Esophagus mucosa (tissue), 1 donor: ENCODE measurements around the gene CEP41. TPM values are rescaled to one million over a fixed set of nuclear protein-coding genes. Genes with fewer than 3 reads are reported as not detected.

ENCODE experiments used
- ATAC-seq: fragments of 200-7000 bp; cut with Tn5 transposase; one replicate; pipeline ENCODE4 v1.9.1; 2020
- total RNA-seq: library from RNA; stranded (reverse); gene quantifications from one replicate; pipeline ENCODE4 v1.2.4, GENCODE V29; 2023
- donor health status: DM: yes; HTN: yes; CAD: no.

The CEP41 gene
- total RNA-seq, 1 donor from 2014 or later = 4.8 TPM

DNA sequence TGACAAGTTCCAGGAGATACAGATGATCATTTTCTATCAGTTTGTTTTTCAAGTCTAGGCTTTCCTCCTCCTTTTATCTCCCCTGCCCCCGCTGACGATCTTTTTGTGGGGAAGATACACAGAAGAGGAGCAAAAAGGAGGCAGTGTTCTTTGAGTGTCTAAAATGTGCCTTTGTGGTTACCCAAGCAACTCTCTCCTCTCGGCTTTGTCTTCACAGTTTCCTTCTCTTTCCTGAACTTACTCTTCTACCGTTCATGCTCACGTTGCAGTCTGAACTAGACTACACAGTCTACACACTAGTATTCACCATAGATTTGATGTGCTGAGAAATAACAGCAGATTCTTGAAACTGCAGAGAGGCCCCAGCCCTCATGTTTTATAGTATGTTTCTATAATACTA, 23.6 kb downstream of the CEP41 start:
- ATAC-seq = no peak

DNA sequence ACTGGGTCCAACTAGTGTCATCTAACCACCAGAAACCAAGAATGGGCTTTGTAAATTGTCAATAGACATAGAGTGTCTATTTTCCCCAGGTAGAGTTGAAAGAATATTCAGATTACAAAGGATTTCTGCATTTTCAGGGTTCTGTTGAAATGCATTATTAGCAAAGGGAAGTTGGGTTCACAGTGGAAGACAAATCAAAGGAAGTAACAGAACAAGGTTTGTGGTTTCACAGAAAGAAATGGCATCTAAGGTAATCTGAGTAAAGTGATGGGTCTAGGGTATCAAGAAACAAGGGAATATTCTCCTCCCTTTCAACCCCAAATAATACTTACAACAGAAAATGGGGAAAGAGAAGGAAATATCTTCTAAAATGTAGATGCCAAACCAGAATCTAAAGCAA, 25.8 kb downstream of the CEP41 start:
- ATAC-seq = no peak

DNA sequence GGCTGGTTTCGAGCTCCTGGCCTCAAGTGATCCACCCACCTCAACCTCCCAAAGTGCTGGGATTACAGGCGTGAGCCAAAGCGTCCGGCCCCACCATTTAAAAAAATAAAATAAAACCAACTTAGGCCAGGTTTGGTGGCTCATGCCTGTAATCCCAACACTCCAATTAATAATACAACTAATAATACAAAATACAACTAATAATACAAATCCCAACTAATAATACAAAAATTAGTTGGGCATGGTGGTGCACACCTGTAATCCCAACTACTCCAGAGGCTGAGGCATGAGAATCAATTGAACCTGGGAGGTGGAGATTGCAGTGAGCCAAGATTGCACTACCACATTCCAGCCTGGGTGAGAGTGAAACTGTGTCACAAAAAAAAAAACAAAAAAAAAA, 27.6 kb downstream of the CEP41 start:
- ATAC-seq = no peak

DNA sequence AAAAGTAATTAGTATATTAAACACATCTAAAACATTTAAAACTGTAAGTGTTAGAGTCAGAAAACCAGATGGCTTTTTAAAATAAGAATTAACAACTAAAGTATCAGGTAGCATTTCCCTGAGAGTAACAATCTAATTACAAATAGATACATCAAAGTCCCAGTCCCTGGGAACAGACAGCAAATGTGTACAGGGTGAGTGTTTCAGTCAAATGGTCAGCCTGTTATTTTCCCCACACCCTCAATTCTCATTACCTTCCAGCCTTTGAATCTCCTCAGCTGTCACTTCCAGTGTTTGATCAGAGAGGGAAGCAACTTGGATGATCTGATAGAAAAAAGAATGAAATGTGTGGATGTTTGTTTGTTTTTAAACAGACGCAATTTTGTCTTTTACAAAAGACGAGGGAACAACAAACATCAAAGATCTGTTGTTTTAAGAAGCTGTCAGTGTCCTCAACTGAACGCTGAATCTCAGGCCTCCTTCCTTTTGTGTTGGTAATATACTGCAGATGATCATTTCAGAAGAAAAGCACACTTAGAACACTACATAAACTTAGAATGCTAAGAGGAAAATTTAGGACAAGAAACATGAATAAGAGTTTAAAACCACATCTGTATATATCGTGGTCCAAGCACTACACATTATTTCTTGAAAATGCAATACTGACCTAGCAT, 29.8 kb downstream of the CEP41 start:
- no peak for ATAC-seq

DNA sequence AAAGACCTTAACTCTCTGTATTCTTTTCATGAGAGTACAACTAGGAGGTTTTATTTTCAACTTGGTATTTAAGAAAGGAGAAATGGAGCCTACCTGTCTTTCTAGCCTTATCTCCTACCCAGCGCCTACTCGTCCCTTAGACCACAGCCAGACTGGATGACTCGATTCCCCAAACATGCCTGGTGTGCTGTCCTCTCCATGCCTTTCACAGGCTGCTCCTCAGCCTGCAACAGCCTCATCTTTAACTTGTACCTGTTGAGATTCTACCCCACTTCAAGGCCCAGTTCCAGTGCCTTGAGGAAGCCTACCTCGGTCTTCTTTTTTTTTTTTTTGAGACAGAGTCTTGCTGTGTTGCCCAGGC, 31.1 kb downstream of the CEP41 start:
- no peak for ATAC-seq

DNA sequence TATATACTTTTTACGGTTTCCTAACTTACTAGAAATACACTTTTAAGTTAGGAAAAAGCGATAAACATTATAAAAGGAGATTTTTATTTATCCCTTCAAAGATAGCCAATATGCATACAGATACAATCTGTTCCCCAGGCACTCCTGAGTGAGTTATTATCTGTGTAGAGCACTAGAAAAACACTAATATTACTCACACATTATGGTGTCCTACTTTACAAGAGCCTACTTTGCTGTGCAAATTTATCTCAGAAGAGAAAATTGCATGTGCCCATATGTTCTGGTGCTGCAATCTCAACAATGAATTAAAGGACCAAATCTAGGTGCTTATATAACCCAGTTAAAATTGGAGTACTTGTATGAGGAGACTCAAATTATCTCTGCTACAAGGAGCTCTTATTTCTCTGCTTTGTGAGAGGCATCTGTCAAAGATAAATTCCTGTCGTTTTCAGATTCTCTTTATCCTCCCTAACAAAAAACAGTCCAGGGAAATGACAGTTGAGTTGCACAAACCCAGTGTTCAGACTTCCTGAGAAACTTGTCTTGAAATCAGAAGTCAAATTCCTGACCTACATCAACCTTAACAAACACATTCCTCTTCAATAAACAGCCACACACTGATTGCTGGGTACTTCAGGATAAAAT, 31.6 kb downstream of the CEP41 start:
- ATAC-seq = no peak

DNA sequence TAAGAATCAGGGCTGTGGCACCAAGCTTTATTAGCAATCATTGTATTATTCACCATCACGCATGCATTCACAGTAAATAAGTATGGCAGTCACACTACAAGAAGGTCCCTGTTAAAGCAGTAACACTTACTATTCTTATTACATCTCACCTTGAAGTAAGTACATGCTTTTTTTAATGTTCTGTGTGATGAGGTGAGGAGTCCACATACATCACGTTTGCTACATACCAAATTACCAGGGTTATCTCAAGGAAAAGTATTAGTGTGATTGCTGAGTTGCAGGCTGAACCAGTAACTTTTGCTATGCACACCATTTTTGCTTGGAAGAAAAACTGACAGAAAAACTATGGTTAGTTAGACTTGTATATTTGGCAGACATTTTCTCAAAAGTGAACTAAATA, 35.8 kb downstream of the CEP41 start:
- ATAC-seq = no peak

DNA sequence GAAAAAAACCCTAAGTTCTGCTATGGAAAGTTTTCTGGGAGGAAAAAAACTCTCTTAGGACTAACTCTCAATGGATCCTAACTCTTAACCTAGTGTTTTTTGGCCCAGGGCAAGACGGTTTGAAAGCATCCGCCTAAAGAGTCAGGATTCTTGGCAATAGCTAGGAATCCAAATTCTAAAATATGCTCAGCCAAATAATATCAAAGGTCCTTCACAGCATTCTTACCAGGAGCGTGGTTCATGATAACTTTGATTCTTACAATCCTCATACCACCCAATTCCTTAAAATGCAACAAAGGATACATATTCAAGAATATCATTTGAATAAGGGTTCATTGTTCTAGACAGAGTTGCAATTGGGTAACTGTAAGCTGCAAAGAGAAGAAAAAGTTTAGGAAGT, 39.2 kb downstream of the CEP41 start:
- no peak for ATAC-seq

DNA sequence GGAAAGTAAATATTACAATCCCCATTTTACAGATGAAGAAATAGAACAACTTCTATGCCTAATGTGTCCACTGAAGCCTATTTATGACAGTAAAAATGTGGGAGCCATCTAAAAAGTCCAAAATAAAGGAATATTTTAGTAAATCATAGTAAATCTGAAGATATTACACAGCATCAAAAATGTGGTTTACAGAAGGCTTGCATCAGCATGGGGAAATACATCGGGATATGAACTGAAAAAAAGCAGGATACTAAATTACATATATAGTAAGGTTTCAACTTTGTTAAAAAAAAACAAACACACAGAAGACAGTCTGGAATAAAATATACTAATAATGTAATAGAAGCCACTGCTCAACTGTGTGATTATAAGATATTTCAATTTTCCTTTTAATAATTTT, 39.7 kb downstream of the CEP41 start:
- ATAC-seq = no peak

DNA sequence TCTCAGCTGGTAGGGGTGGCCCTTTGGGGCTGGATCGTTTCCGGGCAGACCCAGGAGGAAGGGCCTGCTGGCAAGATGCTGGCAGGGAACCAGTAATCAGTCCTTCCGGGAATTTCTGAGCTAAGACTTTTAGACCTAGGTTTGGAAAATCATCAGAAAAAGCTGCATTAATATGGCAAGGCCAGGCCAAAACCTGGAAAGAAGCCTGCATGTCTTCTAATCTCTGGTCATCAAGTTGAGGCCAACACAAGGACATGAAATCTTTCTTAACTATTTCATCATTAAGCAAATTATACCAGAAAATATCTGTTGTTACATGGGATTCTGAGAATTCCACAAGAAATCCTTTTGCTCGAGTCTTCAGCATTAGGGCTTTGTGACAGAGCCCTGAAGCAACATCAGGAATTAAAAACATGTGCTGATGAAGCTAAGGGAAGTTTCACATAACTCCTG, 40.7 kb downstream of the CEP41 start:
- ATAC-seq = no peak

DNA sequence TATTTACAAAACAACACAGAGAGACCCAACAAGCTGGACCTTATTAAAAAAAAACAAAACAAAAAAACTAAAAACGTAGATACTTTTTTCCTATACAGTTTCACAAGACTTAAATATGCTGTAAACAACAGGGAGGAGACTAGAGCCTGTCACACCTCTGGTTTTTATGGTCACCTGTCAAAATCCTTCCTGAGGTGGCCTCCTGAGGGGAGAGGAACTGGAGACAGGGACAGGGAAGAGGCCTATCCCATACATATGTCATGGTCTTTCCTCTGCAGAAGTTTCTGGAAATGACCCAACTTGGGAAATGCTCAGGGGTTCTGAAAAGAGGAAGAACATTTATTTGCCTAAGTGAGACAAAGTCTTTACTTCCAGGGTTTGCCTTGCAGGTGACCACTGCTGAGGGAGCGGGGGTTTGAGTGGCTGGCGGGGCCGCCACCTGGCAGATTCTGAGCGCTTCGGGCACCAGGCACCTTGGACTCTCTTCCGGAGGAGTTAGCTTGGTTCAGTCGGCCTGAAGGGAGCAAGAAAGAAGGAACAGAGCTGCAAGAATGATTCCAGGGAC, 42.2 kb downstream of the CEP41 start:
- ATAC-seq = no peak

DNA sequence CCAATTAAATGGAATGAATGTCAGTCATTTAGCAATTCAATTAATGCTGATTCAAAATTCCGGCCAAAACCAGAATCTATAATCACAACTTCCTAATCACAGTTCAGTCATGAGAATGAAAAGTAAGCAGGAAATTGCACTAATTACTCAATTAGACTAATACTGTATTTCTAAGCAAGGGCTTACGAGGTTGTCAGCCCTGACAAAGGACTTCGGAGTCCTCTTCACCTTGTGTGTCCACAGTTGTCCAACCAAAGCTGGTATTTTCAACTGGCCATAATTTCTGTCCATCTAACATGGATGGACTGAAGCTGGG, 43.1 kb downstream of the CEP41 start:
- no peak for ATAC-seq

DNA sequence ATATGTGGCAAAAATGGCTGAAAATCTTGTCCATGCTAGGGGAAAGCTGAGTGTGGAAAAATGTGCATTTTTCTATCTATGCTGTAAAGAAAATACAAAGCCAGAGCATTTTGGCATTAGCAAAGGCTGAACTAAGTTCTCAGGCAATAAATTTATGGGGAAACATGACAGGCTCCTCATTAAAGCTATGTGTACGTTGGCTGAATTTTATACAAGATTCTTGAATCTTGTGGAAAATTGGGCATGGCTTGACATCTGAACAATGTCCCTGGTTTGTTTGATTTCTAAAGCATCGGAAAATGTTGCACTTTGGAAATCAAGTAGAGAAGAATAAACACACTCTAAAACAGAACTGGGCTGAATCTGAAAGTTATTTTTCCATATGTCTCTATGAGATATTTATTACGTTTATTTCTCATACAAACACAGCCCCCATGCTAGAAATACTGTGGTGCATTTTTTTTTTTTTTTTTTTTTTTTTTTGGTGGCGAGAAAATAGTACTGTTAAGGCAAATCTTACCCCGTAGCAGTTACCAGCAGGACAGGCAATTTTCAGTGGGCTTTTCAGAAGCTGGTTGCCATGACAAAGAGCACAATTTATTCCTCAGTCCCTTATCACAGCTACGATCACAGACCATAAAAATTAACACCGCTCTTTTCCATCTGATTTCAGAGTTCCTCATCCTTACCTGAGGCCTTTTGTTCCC, 43.6 kb downstream of the CEP41 start:
- no peak for ATAC-seq

DNA sequence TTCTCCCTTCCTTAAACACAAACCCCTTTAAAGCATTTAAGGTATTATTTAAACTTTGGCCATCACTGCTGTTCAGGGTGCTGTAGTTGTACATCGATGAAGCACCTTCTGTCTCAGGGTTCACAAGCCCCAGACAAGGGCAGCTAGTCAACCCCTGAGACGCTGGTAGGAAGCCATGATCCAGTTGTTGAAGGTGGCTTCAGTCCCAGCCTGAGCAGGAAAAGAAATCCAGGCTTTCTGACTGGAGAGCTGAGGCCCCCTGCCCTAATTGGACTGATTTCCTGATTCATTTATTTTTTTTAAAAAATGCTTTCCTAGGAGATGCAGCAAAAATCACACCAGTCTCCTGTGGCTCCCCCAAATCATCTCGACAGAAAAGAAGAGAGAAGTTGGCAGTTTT, 44.7 kb downstream of the CEP41 start:
- ATAC-seq = no peak

DNA sequence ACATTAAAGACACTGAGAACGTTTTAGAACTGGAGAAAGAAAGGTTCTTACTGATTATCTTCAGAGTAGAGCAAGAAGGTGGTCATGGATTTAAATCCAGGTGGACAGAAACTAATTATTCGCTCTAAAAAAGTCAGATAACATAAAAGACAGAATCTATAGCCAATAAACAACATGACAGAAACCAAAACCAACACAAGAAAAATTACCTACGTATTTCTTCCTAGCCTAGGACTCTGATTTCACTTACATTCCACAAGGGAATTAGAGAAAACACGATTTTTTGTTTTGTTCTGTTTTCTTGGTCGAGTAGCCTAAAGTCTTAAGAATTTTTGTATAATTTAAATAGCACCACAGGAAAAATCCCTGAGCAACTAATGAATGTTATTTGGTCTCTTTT, 45.4 kb downstream of the CEP41 start:
- no peak for ATAC-seq

DNA sequence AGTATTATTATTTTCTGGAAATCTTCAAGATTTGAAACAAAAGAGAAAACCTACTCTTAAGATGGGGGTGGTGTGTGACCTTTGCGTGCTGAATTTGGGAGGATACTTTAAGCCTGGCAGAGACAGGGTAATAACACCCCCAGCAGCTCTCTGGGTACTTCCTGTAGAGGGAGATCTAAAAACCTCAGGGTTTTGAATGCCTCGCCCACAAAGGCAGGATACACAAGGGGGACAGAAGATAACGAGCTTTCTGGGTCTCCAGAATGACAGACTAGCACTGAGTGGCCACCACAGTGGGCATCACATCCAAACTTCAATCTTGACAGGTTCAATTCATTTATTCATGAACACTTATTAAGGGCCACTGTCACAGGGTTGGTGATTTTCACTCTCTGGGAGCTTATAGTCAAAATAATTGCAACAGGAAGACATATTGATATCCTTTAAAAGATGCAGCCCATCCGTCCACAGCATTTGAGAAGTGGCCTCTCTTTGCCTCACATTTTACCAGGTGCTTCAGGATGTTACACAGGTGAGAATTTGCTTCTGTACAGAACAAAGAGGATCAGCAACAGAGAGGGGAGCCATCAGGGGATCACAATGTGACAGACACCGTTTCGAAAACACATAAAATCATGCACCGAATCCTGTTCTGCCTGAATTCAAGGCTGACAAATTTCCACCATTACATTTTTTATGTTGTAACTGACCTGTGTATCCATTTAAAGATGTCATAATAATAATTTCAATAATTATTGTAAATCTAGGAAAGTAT, 46.2 kb downstream of the CEP41 start:
- ATAC-seq = no peak

DNA sequence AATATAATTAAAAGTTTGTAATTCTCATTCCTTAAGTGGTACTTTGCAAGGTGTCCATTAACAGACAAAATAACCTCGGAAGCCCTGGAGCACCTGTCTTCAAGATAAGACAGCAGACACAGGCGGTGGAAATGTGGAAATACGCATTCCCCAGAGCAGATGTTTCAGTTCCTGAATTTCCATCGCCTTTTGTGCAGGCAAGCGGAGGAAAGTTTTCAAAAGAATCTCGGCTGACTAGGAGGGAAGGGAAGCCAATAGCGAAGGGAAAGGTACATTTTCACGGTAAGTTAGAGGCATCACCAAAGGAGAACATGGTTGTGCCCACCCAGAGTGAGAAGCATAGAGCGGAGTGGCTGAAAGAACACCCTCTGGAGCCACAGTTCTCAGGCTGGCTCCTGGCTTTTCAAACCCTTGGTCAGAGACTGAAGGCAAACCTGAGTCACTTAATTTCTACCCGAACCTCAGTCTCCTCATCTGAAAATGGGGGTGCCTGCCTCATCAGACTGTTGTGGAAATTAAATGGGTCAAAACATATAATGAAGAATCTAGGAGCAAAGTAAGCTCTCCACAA, 46.9 kb downstream of the CEP41 start:
- no peak for ATAC-seq

DNA sequence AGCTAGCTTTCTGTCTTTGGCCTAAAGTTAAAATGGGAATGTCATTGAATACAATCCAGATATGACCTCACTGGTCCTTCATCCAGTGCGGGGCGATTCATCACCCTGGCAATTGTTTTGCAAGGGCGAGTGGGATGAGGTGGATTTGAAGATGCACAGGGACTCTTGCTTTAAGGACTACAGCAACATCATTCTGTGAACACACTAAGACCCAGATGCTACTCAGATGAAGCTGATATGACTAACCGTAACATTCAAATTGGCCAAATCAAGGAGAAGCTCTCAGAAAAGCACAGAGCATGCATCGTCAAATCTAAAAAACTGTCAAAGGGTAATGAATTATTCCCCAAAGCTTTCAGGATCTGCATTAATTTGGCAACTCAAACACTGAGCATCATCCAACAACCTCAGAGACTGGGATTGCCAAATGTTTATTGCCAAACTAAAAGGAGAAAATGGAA, 47.7 kb downstream of the CEP41 start:
- no peak for ATAC-seq

DNA sequence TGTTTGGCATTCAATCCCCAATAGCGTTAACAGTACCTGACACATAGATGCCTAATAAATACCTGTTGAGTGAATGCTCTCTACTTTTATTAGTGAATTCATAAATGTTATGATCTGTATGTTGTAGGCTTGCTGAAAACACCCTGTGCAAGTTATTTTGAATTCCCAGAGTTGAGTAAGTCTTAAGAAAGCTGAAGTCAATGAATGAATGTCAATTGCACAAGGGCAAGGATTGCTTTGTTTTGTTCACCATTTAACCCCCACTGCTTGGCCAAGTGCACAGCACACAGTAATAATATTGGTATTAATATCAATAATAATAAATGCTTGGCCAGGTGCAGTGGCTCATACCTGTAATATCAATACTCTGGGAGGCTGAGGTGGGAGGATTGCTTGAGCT, 50.3 kb downstream of the CEP41 start:
- ATAC-seq = no peak

DNA sequence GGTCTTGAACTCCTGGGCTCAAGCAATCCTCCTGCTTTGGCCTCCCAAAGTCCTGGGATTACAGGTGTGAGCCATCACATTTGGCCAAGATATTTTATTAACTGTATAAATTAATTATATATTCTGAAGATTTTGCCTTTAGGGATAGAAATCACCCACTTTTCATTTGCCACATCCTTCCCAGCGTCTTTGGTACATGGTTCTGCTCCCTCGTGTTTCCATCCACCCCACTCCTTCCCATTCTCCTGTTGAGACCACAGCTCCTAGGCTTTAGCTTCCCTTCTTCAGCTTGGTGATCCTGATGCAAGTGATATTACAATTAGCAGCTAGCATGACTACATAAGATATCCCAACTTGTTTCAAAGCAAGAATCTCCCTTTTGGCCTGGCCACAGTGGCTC, 52.1 kb downstream of the CEP41 start:
- no peak for ATAC-seq

DNA sequence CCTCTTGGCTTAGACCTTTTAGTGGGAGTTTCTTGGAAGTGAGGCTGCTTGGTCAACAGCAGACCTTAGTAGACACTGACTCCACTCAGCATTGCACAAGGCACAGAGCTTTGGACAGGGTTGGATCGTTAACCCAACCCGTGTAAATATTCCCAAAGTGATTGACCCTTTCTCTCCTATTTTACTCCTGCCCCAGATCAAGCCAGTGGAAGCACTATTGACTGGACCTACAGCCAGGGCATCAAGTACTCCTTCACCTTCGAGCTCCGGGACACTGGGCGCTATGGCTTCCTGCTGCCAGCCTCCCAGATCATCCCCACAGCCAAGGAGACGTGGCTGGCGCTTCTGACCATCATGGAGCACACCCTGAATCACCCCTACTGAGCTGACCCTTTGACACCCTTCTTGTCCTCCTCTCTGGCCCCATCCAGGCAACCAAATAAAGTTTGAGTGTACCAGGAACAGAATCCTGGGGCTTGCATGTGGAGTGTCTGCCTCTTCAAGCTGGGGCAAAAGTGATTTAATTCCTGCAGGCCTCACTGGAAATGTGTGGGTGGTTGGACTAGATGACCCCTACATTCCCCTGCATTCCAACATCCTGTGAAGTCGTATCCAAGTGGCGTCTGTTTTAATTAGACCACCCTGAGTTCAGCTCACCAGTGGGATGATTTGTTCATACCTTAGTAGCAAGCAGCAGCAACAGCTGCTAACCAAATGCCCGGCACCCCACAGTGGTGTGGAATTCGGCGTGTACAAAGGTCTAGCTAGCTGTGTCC, 53.0 kb downstream of the CEP41 start:
- no peak for ATAC-seq

DNA sequence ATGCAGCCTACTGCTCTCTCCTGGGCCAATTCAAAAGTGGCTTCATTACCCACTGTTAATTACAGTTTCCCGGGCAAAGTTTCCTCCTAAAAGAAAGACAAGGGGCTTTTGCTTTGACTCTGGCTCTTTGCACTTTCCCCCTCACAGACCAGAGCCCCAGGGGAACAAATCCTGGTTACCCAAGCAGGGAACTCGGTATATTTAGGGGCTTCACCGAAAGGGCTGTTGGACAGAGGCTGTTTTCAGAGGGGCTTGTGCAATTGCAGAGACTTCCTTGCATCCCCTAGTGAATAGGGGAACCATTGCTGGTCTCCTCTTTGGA, 53.5 kb downstream of the CEP41 start:
- ATAC-seq = no peak
